ENCODE data around the gene PLRG1. TPM values are rescaled to one million over a fixed set of nuclear protein-coding genes. Genes with fewer than 3 reads are reported as not detected.
"Not testable (repeated sequence)": the region's sequence is repeated elsewhere in the genome, so short reads cannot be mapped to it uniquely, and the experiment has no call there.

PLRG1 gene
- 41.2 and 47.3 TPM in 2 replicates for polyA plus RNA-seq (2014; cell fraction: cytosol; rRNA removed)
- polyA plus RNA-seq (2014; cell fraction: nucleus; rRNA removed) = 80.0 and 83.0 TPM in 2 replicates

DNA sequence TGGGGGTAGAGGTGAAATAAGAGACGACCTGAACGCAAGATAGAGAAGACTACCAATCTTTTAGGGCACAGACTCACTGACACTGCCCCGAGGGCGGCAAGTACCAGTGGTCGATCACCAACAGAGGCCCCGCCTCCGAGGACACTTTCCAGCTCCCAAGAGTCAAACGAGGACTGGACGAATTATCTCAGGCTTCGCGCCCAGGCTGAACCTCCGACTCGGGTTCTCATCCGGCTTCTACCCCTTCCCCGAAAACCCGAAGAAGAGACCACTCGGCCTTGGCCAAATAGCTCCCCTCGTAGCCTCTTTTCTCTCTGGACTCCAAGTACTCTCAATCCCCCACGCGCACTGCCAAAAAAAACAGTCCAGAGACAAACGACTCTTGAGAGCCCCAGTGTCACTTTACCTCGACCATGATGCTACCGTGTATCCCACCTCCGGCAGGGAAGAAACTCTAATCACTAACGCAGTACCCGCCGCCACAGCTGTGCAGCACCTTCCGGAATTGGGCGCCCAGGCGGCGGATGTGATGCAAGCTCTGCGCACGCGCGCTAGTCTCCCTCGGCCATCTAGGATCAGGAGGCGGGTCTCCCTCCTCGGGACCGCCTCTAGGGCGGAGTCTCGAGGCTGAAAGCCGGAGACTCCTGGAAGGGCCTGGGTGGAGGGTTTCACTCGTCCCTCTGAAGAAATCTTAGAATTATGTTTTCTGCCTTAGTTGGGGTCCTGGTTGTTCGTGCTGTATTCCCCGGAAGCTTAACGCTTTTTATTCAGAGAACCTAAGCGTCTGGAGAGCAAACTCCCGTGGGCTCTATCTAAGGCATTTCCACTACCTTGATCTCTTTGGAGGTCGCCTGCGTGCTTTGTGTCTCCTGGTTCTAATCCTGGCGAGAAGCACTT lies at the start of gene PLRG1:
PLRG1 (minus strand) TSS at position 507 of the 897 bp plus-strand sequence; CDS start at position 415, 92 bp downstream.
- DNase-seq (ENCODE audit: low spot score) = peak; percentile 92

DNA sequence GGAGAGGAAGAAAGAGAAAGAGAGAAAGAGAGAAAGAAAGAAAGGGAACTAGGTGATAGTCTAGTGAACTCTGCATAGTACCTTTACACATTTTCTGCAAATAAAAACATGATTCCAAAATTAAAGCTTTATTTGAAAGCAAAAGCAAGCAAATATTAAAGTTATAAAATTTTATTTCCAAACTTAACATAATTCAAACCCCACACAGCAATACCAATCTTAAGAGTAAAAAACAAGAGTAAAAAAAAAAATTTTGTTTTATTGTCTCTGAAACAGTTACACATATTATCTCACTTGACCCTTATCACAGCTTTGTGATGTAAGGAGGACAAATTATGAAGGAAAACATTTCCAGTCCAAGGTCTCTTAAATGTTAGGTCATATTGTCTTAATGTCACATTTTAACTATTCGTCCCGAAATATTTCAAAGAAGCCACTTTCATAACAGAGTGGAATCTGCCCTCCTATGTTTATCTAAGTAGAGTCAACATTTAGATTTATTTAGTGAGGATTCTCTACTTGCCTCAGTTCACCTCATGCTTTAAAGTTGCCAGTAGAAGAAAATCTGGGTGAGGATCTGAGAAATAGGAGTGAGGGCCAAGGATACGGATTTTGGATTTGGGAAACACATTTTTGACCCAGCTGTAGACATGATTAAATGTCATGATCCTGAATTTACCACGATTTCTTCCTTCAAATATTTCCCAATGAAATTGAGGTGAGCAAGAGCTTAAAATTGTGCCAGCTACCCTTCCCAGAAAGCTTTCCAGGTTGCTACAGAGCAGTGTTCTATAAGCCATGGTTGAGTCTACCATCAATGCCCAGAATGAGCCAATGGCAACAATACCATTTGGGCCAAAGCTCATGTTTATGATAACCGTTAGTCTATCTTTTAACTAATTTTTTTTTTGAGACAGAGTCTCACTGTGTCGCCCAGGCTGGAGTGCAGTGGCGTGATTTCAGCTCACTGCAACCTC lies 47.9 kb upstream of the PLRG1 start:
- no peak for DNase-seq (ENCODE audit: low spot score)

DNA sequence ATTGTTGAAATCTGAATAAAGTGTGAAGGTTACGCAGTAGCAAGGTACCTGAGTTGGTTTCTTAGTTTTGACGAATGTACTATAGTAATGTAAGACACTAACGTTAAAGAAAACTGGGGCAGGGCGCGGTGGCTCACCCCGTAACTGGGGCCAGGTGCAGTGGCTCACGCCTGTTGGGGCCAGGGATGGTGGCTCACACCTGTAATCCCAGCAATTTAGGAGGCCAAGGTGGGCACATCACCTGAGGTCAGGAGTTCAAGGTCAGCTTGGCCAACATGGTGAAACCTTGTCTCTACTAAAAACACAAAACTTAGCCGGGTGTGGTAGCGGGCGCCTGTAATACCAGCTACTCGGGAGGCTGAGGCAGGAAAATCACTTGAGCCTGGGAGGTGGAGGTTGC lies 47.1 kb upstream of the PLRG1 start:
- DNase-seq (ENCODE audit: low spot score) = not testable (repeated sequence)

DNA sequence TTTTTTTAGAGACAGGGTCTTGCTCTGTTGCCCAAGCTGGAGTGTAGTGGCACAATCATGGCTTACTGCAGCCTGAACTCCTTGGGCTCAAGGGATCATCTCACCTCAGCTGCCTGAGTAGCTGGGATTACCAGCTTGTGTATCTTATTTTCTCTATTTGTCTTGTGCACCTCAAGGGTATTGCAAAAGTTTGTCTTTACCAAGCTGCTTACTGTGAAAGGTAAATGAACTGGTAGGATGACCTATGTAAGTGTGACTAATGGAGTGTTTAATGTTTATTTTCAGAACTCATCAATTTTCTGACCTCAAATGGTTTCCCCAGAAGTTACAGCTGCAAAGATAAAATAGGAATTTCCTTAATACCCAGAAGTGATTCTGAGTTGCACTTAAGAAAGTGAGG lies 45.6 kb upstream of the PLRG1 start:
- no peak for DNase-seq (ENCODE audit: low spot score)

DNA sequence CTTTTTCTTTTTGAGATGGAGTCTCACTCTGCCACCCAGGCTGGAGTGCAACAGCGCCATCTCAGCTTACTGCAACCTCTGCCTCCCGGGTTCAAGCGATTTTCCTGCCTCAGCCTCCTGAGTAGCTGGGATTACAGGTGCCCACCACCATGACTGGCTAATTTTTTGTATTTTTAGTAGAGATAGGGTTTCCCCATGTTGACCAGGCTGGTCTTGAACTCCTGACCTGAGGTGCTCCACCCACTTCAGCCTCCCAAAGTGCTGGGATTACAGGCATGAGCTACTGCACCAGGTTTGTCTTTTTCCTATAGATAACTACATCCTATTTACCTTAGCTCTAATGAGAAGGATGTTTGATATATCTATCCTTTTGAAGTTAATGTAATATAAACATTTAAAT lies 44.1 kb upstream of the PLRG1 start:
- not testable (repeated sequence) for DNase-seq (ENCODE audit: low spot score)

DNA sequence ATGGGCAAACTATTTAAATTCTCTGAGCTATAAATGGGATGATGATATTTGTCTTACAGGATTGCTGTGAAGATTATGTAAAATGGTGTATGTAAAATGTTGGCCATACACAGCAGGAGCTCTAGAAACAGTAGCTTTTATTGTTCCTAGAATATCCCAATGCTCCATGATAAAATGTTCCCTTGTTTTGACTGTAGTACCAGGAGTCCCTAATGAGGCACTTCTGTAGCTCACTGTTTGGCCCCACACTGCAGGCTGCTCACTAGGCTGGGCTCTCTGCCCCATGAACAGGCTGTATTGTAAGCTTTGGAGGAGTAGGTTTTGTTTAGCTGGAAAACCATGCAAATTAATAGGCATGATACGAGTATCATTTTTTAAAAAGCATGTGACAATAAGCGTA lies 43.7 kb upstream of the PLRG1 start:
- no peak for DNase-seq (ENCODE audit: low spot score)

DNA sequence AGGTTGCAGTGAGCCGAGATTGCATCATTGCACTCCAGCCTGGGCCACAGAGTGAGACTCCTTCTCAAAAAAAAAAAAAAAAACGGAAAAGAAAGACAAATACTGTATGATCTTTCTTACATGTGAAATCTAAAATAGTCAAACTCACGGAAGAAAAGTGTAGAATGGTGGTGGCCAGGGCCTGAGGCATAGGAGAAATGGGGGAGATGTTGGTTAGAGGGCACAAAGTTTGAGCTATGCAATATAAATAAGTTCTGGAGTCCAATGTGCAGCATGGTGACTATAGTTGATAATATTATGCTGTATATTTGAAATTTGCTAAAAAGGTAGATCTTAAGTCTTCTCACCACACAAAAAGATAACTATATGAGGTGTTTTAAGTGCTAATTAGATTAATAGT lies 41.7 kb upstream of the PLRG1 start:
- no peak for DNase-seq (ENCODE audit: low spot score)

DNA sequence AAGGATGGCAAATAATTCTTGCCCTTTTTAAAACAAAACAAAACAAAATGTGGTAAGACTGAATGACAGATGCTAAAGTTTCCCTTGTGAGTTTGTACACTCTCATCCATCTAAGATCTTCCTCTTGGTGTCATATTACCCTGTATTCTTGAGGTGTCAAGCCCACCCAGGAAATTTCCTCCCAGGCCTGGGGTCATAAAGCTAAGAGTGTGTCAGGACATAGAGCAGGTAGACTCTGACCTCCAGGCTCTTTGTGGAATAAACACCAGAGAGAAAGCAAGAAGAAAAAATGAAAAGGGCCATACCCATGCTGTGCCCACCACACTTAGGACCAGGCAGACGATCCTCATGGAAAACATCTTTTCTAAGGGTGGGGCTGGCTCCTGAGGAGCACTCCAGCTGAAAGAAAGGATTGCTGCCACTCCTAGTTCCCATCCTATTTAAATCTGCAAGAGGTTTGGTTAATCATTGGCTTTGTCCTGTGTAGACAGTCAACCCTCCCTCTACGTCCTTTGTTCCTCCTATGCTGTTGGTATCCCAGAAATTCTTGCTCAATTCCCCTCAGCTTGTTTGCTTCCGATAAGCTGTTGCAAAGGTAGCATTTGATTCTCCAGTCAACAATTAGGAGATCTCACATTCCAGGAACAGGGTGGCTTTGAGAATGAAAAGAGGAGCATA lies 40.3 kb upstream of the PLRG1 start, which contains the start of gene FGA:
FGA (minus strand) TSS at position 414 of the 678 bp plus-strand sequence; CDS start at position 359, 55 bp downstream.
- DNase-seq (ENCODE audit: low spot score) = no peak

DNA sequence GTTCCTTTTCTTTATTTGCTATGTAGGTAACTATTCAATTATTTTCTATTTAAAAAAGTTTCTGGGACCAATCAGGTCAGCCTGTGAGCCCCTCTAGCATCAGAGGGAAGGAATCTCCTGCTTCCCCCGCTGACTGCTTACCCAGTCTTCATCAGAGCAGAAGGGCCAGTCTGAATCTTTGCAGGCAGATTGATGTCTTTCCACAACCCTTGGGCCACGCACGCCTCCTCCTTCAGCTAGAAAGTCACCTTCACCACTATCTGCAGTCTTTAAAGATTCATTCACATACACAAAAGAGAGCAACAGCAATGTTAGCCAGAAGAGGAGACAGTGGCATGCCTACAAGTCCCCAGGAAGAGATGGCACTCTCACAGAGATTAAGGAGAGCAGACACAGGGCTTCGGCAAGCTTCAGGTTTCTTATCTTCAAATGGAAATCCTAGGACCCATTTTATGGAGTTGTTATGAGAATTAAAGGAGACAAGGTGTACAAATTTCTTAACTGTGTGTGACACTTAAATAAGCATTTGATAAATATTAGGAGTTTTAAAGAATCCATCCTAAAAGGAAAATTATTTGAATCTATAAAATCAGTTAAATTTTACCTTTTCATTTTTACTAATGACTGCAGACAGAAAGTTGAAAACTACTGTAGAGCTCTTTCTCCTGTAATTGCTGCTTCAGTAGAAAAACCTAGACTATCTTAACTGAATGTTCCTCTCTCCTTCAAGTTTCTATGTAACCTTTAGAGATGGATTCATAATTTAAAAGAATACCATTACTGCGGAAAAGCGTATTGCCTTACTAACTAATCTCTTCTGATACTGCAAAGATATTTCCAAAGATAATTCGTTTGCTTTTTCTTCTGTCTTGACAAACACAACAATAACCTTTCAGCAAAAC lies 39.3 kb upstream of the PLRG1 start:
- DNase-seq (ENCODE audit: low spot score) = no peak

DNA sequence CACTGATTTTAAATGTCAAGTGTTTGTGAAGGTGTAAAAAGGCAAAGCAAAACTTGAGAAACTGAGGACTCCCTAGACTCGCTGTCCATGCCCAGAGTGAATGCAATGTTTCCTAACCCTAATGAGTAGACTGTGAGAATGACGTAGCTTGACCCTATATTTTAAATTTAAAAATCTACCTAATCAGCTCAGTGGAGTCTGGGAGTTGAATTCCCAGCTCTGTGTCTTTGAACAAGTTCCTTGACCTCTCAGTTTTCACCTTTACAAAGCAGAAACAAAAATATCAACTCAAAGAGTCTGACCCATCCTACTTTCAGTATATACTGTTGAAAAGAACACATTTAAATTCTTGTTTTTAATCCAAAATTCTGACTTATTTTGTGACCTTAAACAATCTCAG lies 38.0 kb upstream of the PLRG1 start:
- DNase-seq (ENCODE audit: low spot score) = no peak

DNA sequence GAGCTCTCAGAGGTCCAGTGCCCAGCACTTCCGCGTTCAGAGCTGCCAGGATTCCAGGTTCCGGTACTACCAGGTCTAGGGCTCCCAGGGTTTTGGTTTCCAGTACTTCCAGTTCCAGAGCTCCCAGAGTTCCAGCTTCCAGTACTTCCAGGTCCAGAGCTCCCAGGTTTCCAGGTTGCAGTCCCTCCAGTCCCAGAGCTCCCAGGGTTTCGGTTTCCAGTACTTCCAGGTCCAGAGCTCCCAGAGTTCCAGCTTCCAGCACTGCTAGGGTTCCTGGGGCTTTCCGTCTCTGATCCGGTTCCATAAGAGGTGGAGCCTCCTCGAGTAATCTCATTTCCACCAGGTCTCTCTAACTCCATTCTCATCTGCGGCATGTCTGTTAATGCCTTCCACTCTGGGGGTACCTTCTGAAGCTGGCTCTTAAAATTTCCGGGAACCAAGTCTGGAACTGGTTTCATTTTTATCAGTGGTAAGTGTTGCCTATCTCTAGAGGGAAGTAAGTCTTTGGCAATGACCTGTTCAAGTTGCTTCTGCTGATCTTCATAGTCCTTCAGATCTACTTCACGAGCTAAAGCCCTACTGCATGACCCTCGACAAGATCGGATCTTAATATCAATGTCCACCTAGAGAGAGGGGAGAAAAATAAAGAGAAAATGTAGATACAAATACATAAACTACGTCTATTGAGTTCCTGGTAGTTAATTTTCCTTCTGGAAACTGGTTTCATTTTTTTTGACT lies 36.3 kb upstream of the PLRG1 start:
- no peak for DNase-seq (ENCODE audit: low spot score)

DNA sequence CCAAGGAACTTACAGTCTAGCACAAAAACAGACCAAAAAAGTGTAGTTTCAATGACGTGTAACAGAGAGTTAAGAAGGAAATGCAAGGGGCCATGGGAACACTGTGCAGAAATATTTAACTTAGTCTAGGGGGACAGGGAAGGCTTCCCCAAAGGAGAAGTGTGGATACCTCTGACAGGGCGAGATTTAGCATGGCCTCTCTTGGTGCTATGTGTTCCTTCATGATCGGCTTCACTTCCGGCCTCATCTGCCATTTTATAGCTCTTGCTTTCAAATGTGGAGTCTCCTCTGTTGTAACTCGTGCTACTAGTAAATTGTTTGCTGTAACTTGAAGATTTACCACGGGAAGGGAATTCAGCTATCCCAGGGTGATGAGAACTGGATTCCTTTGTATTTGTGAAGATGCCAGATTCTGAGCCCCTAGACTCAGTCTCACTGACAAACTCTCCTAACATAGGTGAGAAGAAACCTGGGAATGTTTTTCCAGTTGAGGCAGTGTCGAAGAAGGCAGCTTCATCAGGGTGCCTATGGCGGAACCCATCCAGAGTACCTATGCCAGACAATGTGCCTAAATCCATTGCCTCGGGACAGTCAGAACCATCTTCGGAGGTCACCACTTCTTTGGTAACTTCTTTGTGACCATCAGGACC lies 35.3 kb upstream of the PLRG1 start:
- no peak for DNase-seq (ENCODE audit: low spot score)

DNA sequence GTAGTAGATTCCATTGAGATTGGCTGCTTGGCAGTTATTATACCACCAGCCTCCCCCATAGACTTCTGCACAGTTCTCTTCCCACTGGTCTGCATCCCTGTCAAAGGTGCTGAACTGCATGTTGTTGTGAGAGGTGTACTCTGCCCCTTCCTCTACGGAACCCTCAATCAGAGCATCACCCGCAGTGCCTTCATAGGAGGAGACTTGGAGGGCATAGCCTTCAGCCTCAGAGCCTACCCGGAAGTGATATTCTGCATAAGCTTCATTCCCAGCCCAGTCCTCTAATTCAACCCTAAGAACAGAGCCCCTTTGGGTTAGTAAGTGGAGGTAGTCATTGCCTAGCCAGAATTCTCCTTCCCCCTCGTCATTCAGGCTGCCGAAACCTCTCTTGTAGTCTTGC lies 34.1 kb upstream of the PLRG1 start:
- peak; percentile 0 for DNase-seq (ENCODE audit: low spot score)

DNA sequence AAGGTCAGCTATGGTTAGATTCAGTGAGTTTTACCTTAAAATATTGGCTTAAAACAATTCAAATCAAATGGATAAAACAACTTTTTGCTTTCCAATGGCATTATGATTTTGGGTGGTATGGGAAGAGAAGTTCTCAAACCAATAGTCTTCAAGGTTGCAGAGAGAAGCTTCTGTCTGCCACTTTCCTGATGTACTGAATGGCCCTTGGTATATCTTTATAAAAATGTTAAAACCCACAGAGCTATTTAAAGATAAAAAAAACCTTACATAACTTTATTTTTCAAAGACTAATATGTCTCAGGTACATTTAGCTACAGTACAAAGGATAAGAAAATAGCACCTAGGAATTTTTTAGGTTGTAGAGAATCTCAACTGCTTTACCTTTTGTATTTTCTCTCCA lies 33.5 kb upstream of the PLRG1 start:
- no peak for DNase-seq (ENCODE audit: low spot score)

DNA sequence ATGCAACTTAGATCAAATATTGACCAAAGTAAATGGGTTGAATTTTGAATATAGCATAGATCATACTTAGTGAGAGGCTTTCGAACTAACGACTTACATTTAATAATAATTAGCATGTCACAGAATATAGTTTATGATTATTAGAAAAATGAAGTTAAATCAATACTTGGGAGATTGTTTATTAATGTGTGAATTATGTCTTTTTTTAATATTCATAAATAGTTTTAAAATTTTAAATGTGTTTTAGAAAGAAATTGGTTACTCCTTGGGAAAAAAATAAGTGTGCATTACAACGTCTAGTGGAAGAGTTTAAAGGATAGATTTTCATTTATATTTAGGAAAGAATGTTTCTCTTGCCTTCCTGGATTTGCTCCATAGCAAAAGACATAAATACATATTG lies 33.0 kb upstream of the PLRG1 start:
- no peak for DNase-seq (ENCODE audit: low spot score)

DNA sequence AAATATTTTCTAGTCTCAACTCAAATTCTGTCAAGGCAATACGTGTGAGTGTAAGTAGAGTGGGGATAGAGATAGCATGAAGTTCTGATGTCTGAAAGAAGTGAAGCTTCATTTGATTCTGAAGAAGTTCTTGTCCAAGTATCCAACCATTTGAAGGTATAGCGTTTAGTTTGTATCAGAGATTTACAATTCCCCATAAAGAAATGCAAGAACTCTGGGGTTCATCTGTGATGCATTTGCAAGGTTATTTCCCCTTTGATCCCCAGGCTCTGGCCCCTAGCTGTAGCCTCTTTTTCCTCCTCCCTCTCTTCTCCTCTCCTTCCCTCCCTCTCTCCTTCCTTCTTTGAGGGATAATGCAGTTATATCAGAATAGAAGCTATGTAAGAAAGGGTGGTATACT lies 32.5 kb upstream of the PLRG1 start:
- no peak for DNase-seq (ENCODE audit: low spot score)

DNA sequence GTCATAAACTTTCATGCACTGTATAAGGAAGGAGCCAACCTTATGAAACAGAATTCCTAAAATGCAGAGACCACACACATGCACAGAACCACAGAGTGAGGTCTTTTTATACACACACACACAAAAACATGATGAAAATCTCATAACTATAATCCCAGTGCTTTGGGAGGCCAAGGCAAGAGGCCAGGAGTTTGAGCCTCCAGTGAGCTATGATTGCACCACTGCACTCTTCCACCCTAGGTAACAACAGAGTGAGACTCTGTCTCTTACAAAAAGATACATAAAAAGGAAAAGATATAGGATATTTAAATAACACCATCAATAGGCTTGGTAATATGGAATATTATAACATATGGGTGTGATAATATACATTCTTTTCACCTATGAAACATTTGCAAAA lies 29.7 kb upstream of the PLRG1 start:
- DNase-seq (ENCODE audit: low spot score) = no peak

DNA sequence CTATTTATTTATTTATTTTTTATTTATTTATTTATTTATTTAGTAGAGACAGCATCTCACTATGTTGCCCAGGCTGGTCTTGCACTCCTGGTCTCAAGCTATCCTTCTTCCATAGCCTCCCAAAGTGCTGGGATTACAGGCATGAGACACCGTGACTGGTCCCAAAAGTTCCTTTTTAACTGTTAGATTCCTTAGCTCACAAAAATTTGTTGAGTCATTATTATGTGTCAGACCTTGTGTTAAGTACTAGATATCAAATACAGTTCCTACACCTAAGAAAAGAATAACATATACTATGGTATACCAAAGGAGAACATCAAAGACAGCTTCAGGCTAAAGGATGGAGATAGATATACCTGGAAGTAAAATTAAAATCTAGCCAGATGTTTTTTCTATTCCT lies 28.7 kb upstream of the PLRG1 start:
- DNase-seq (ENCODE audit: low spot score) = no peak

DNA sequence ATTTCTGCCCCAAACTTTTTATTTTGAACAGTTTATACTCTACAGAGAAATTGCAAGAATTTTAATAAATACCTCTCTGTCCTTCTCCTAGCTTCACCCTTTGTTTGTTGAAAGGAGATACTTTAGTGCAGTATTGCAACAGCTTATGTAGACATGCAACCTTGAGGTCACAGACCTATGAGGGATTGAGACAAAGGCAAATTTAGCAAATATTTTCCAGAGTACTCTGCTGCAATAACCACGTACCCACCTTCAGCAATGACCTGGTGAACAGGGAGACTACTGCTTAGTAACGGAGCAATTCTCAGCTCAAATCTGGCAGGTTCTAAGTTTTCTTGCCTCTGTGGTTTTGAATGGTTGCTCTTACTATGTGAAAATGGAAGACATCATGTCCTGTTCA lies 27.1 kb upstream of the PLRG1 start:
- no peak for DNase-seq (ENCODE audit: low spot score)

All from SK-N-DZ (cell line).